HG03039 (cell line): ENCODE measurements around the gene POLR1D.
"Not testable (repeated sequence)": the region's sequence is repeated elsewhere in the genome, so short reads cannot be mapped to it uniquely, and the experiment has no call there.

Experiments used
- ATAC-seq: cut with Tn5 transposase; IDR thresholded peaks from one replicate; pipeline ENCODE4 v1.9.1; 2021; ENCODE audit warnings: mild to moderate bottlenecking, moderate library complexity; ENCODE audit not compliant: unreplicated experiment

Gene POLR1D

GRCh38 chr13:27613628-27614027 lies 8.1 kb upstream of the POLR1D start:
- no peak for ATAC-seq

- no peak for ATAC-seq
Measured at GRCh38 chr13:27617881-27618321, 3.8 kb upstream of the POLR1D start.

DNA sequence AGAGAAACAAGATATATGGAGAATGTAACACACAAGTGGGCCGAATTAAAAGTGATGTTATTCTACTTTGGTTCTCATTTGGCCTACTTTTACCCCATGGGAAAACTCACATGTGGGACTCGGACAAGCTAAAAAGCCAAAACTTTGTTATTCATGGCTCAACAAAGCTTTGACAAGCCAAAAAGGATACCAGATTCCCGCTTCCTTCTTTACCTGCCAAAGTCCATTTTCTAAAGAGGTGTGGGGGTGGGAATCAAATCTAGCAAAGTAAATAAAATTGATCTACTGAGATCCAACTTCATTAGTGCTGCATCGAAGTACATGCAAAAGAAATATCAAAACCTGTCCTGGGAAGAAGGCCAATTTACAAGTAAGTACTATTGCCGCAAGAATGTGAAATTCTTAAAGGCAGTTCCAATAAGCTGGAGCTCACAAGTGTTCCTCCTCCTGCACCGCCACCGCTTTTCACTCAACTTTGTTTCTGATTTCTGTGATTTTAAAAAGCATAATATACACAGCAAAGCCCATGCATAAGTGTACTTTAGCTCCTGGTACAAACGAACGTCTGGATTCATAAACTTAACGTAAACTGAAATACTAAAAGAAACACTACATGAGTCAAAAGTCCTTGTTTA lies 2.5 kb upstream of the POLR1D start:
- no peak for ATAC-seq

DNA sequence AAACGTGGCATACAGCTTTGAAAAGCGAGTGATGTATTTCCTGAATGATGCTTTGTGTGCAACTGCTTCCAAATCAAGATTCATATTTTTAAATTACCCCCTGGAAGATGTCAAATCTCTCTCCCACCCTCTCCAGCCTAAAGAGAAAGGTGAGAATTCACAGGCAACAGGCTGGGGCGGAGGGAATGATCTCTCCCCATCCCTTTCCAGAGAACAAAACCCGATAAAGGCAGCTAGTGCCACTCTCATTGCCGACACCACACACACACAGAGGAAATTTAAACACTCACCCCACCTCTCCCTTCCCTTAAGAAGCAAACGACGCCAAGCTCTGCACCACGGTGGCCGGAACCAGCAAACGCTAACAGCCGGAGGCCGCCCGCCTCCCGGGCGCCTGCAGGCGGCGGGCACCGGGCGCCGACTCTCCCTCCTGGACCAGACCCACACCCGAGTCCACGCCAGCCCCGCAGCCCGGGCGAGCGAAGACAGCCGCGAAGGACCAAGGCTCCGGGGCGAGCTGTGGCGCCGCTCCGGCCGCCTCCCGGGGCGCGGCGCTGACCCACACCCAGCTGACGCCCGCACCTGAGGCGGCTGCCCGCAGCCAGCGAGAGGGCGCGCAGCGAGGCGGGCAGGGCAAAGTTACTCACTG lies 1.8 kb upstream of the POLR1D start:
- ATAC-seq: peak; percentile 24

DNA sequence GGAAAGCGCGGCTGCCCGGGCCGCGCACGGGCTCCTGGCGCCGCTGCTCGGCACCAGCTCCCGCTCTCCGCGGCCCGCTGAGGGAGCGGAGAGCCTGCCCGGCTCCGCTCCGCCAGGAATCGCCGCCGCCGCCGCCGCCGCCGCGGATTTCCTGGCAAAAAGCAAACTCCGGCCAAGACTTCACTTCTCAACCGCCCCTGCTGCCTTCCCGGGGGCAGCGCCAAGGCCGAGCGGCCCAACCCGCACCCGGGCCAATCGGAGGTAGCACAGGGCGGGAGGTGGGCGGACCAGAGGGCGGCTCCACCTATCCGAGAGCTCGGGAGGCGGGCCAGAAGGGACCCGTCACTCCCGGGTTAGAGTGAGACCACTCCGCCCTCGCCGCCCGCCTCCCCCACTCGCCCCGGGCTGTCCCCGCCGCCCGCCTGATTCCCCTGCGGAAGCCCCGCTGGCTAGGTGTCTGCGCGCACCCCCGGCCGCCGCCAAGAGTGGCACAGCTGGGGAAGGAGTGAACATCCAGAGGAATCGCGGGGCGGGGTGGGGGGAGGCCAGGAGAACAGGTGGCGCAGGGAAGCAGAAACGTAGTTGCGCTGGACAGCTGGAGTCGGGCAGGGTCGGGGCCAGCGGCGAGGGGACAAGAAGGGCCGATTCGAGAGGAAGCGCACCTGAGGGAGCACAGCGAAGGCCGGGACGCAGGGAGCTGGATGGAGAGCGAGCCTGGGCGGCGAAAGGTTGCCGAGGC lies 1.1 kb upstream of the POLR1D start, which contains the start of gene LNX2:
LNX2 (minus strand) TSS at position 153 of the 739 bp plus-strand sequence. CDS start 38,826 bp downstream, outside the sequence.
- ATAC-seq: peak; percentile 89

GRCh38 chr13:27621116-27621365 lies 651 bp upstream of the POLR1D start:
- ATAC-seq: no peak

DNA sequence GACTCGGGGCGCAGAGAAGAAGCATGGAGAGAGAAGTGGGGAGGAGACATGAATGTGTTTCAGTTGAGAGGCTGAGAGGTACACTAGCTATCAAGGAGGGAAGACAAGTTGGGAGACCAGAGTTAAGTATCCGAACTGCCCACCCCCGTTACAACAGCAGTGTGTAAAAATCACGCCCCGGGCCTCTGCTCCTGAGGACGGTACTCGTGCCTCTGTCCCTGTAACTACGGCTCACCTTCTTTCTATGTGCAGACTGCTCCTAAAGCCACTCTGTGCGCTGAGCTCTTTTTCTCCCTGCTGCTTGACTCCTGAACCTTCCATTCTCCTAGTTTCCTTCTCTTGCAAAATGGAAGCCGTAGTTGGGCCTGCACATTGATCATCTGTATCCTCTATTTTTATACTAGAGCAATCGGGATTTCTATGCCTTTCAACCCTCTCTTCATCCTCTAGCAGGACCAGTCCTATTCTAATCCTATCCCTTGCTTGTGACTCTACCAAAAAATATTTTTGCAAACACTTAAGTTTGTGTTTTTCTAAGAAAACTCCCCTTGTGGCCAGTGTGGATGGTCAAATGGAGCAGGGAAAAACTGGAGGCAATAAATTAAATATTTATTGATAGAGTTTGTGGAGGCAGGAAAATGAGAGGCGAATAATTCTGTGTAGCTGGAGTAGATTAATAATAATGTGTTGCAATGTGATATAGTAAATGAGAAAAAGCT lies 569 bp downstream of the POLR1D start:
- no peak for ATAC-seq

GRCh38 chr13:27622881-27623280 lies 1.2 kb downstream of the POLR1D start:
- ATAC-seq: no peak

DNA sequence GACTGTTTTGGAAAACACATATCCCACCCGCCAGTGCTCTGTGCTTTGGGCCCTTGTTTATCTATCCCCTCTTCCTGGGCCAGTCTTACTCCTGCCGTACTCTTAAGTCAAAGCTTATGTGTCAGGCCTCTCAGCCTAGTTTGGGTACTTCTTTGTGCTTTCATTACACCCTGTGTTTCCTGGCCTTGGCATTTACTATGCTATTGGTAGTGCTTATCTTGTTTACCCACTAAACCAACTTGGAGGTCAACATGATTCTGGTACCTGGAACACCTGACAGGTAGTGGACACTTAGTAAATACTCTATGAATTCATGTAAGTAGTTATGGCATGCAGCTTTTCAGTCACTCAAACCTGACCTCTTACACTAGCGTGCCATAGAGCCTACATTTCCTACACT lies 2.4 kb downstream of the POLR1D start:
- no peak for ATAC-seq

DNA sequence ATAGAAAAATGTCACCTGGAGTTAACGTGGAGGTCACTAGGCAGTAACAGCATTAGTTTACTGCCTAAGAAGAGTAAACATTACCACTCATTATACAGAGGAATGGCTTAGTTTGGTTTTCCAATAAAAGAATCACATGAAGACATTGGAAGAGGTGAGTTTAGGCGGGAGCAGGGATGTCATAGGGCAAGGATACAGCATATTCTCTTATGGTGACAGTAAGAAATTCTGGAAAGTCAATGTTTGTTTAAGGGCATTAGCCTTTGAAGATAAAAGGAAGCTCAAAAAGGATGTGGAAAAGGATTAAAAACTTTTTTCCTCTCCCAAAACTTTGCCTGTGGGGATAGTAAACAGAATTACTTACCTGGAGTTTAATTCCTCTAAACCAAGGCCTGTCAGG lies 4.1 kb downstream of the POLR1D start:
- no peak for ATAC-seq

DNA sequence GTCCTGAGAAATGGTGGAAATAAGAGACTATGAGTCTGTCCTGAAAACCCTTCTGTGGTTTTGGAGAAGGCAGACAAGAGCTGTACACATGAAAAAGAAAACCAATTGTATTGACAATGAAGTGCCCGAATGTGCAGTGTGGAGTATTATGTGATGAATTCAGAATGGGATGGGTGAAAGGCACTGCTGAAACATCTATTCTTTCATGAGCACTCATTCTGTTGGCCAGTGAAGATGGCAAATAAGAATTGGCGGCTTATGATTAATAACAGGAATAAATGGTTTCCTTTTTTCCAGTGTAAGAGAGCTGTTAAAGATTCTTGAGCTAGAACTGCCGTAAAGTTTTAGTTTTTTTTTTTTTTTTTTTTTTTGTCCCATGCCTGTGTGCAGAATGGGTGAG lies 5.7 kb downstream of the POLR1D start:
- ATAC-seq: no peak

- ATAC-seq: no peak
Measured at GRCh38 chr13:27628081-27628480, 6.4 kb downstream of the POLR1D start.

DNA sequence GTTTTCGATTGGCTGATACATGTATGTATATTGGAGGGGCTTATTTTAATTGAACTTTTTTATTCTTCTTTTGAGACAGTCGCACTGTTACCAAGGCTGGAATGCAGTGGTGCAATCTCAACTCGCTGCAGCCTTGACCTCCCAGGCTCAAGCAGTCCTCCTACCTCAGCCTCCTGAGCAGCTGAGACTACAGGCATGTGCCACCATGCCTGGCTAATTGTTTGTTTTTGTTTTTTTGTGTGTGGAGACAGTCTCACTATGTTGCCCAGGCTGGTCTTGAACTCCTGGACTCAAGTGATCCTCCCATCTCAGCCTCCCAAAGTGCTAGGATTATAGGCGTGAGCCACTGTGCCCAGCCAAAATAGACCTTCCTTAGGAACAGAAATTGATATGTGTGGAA lies 7.1 kb downstream of the POLR1D start:
- ATAC-seq: not testable (repeated sequence)

GRCh38 chr13:27631156-27631555 lies 9.5 kb downstream of the POLR1D start:
- ATAC-seq: no peak

- ATAC-seq: no peak
Measured at GRCh38 chr13:27631665-27632064, 10.0 kb downstream of the POLR1D start.

- no peak for ATAC-seq
Measured at GRCh38 chr13:27632214-27632613, 10.5 kb downstream of the POLR1D start.

DNA sequence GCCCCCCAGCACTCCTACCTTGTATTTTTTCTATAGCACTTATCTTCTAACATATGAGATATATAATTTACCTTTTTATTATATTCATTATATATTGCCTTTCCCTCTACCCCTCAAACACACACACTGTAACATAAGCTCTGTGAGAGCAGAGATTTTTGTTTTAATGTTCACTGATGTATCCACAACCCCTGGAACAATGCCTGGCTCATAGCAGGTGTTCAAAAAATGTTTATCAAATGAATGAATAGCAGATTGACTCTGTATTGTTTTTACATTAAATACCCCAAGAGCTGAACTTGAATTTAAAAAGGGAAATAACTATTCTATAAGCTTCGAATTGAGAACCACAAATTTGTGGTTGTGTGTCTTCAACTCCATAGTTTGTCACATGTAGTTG lies 11.0 kb downstream of the POLR1D start:
- no peak for ATAC-seq

GRCh38 chr13:27634231-27634630 lies 12.5 kb downstream of the POLR1D start:
- no peak for ATAC-seq

GRCh38 chr13:27634791-27635190 lies 13.1 kb downstream of the POLR1D start:
- ATAC-seq: no peak

DNA sequence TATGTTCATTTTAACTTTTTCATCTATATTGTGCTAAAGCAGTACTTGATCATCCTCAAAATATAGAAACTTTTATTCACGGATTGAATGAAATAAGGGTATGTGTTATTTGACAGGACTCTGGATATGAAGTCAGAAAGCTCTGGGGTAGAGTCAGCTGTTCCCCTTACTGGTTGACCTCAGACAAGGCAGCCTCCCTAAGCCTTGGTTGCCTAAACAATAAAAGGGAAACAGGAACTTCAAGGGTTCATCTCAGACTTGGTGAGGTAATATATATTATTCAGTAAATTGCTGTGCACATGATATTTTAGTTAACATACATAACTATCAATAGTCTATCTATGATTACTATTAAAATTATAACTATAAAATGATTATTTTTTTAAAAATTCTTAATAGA lies 13.6 kb downstream of the POLR1D start:
- ATAC-seq: no peak

- ATAC-seq: no peak
Measured at GRCh38 chr13:27636589-27637288, 15.0 kb downstream of the POLR1D start.
